NOMO-1 (cell line): Measurements from ENCODE around the gene CNKSR3.
A peak's percentile ranks its signal among the peaks of the same experiment; 100 is the strongest.
"Not testable (repeated sequence)": the region's sequence is repeated elsewhere in the genome, so short reads cannot be mapped to it uniquely, and the experiment has no call there.

Experiments
- DNase-seq, 2 experiments: peaks; one replicate each; lab custom pipeline; 2025; ENCODE audit not compliant: unreplicated experiment in 2 of 2; lab: John Stamatoyannopoulos, UW

Gene CNKSR3

GRCh38 chr6:154510144-154510905 is at the start of gene CNKSR3:
Gene CNKSR3 (minus strand): TSS chr6:154510685. CDS start chr6:154510114, 571 bp downstream.
- DNase-seq = peak; percentile 27 to 37

- no peak for DNase-seq
Measured at GRCh38 chr6:154558984-154559383, 48.5 kb upstream of the CNKSR3 start.

DNA sequence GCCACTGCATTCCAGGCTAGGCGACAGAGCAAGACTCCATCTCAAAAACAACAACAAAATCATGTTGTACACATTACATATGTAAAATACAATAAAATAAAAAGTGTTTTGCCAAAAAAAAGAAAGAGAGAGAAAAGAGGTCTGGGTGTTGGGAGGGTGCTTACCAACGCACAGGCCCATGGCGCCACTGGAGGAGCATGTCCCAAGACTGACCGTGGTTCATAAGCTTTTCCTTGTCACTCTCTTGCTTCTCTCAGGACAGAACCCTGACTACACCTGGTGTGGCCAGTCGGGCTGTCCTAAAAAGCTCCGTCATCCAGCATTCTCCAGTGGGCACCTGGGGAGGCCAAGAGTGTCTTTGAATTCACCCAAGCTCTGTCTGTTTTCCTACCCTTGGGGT is 48.0 kb upstream of the CNKSR3 start:
- DNase-seq = no peak

GRCh38 chr6:154555073-154555677 is 44.7 kb upstream of the CNKSR3 start:
- DNase-seq = no peak

DNA sequence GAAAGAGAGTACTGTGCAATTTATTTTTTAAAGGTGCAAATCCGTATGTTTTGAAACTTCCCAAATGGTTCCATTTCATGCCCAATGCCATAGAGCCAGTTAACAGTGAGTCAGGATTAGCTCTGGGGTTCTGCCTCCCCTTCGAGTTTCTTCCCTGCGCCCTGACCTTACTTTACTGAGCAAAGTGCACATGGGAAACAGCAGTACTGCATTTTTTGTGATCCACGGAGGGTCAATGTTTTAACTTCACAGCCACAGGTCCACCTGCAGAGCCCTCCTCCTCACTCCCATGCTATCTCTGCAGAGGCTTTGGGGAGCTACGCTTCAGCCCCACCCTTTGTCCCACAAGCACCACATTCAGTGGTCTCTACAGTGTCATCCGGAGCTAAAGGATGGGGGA is 44.0 kb upstream of the CNKSR3 start:
- DNase-seq = no peak

DNA sequence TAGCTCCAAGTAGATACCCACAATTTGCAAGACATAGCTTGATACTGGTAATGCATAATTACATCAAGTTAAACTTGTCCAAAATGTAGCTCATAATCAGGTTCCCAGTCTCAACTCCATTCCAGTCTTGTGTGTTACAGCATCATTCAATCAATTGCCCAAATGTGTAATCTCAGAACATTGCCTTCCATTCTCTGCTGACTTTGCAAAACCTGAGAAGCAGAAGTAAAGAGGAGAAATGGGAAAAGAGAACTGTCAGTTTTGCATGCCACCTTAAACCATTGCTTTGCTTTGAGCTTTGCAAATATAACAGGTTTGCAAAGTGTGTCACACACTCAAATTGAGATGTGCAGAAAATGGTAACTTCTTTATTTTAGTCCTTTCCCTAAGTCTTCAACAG is 40.3 kb upstream of the CNKSR3 start:
- no peak for DNase-seq

DNA sequence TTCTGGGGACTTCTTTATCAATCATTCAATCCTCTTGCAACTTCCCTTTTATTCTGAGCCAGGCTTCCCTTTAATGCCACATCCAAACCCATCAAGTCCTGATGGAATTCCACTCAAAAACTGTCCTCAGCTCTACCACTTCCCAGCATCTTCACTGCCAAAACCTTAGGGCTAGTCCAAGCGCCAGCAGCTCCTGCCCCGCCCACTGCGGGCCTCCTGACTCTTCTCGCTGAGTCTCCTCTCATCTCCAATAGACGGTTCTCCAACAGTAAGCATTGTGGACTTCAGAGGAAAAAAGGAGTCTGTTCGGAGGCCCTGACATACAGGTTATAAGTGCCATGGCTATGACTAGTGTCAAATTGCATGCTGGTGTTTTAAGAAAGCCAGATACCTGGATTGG is 38.7 kb upstream of the CNKSR3 start:
- DNase-seq = no peak

- no peak for DNase-seq
Measured at GRCh38 chr6:154548130-154548830, 37.8 kb upstream of the CNKSR3 start.

DNA sequence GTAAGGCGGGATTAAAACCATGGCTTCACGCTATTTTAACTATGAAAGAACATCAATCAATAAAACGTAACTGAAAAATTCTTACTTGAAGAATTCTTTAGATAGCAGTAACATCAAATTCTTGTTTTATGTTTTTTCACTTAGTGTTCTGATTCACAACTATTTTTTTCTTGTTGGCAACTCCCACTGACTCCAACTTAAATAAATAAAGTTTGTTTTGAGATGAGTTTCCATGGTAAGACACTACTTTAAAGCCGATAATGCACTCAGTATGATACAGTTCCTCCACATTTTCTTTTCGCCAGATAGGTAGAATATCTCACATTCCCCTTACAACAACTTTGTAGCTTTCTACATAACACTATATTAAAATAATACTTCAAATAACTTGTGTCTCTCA is 33.1 kb upstream of the CNKSR3 start:
- no peak for DNase-seq

DNA sequence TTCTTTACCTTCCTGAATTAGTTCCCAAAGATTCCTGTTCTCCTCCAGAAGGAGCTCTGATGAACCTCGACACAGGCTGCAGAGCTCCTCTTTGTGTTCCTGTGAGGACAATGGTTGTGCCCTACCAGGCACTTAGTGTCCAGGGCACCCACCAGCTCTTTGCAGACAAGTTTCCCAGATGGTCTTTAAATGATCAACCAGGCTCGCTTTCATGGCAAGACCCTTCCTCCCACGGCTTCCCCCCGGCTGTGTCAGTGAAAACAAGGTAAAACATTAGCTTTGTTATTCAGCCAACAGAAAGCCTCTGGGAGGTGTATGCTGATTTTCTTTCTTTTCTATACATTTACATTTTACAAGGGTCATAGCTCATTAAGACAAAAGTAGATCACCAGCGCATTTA is 32.3 kb upstream of the CNKSR3 start:
- DNase-seq = no peak

GRCh38 chr6:154541837-154542236 is 31.4 kb upstream of the CNKSR3 start:
- DNase-seq = not testable (repeated sequence)

GRCh38 chr6:154539593-154540269 is 29.2 kb upstream of the CNKSR3 start:
- DNase-seq = no peak

DNA sequence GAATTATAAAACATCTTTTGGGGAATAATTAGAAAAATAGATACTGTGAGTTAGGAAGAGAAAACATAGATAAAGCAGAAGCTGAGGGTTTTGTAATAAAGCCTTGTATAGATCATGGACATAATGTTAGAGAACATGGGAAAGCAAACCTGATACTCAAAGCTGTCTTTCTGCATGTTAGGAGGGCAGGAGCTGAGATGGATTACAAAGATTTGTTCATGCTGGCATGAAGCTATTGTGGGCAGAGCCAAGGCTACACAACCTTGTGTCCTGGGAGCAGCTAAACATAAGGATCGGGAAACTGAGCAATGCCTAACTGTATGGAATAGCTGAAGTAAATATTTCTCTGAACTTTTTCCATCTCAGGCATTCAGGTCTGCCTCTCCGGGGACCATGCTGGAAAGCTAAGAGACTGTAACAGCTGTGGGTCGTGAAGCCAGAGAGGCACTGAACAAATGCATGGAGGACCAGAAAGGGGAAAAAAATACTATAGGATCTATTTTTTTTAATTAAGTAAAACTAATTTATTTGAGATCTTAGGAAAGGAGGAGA is 28.2 kb upstream of the CNKSR3 start:
- DNase-seq = no peak

DNA sequence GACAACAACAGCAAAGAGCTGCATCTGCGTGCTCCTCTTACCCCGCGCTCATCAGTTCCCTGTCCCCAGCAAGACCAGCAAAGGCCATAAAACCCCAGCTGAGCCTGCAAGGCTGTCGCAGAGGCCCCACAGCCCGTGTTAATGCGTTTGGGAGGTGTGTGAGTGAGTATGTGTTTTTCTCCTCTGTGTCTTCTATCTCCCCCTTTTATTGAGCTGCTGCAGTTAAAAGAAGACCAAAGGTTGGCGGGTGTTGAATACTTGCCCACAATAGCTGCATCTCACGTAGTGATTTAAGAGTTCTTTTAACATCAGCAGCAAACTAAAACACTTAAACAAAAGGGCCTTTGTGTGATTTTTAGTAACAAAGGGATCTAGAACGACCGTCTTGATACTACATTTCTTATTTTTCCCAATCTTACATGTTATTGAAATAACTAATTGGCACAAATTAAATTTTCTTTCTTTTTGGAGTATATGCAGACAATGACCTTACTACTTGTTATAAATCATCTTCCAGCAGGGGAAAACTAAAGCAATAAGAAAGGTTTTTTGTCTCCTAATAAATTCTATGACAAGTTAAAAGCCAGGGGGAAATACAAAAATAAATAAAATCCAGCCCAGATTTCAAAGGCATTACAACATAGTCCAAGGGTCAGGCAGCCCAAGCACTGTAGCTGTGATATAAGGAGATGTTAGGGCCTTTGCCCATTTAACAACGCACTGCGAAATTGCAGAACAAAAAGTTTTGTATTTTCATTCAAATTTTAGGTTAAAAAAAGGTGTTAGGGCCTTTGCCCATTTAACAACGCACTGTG is 27.2 kb upstream of the CNKSR3 start:
- no peak for DNase-seq

DNA sequence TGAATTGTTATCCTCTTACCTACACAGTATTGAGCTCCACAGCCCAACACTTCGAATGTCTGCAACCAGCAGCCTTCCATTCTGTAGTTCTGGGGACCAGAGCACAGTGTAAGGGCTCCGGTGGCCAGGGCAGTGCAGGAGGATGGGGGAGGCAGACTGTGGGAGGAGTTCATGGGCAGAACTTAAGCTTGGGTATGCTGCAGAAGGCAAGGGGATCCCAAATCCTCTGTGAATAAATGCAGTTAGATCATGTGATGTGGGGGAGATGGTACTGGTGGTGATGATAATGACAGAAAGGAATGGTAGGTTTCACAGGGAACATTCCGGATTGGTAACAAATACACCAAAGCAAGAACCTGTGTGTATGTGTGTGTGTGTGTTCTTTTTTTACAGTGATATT is 26.5 kb upstream of the CNKSR3 start:
- DNase-seq = no peak

DNA sequence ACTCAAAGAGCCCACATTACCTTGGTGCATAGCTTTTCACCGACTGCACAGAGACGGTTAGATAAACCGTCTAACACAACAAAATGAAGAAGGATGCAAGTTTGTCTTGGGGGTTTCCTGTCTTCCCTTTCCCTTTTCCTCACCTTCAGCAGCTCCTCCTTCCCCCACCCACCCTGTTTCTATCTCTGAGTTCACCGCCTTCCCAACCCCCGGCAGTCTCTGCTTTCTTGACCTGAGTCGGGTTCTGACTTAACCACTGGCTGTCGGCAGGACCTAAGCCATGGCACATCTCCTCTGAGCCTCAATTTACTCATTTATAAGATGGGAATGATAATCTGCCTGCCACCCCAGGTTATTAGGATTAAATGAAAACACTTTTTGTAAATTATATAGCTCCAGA is 25.8 kb upstream of the CNKSR3 start:
- DNase-seq = no peak

- DNase-seq = no peak
Measured at GRCh38 chr6:154535851-154536250, 25.4 kb upstream of the CNKSR3 start.

- DNase-seq = no peak
Measured at GRCh38 chr6:154535147-154535546, 24.7 kb upstream of the CNKSR3 start.

DNA sequence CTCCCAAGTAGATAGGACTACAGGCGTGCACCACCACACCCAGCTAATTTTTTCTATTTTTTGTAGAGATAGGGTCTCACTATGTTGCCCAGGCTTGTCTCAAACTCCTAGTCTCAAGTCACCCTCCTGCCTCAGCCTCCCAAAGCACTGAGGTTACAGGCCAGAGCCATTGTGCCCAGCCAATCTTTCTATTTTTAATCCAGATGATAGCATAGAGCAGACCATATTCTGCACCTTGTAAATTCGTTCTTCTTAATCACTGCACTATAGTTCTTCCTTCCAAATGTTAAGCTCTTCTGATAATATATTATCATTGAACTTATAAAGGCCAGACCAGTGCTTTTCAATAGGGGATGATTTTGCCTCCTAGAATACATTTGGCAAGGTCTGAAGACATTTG is 24.0 kb upstream of the CNKSR3 start:
- no peak for DNase-seq

GRCh38 chr6:154532426-154532825 is 21.9 kb upstream of the CNKSR3 start:
- no peak for DNase-seq
